K562 (cell line): ENCODE results near the gene ABHD8. TPM values are rescaled to one million over a fixed set of nuclear protein-coding genes. Genes with fewer than 3 reads are reported as not detected.

ENCODE experiments used
- ASH1L ChIP-seq: fragments of 450-650 bp; IDR thresholded peaks from 2 replicates; pipeline ENCODE4 v1.6.1; 2018; ENCODE audit warnings: borderline replicate concordance, mild to moderate bottlenecking, low read depth; ENCODE audit not compliant: partially characterized antibody
- BCL6 ChIP-seq: fragments of 250-450 bp; sonication (Bioruptor Pico); IDR thresholded peaks from 2 replicates; pipeline ENCODE4 v1.4.0; 2020
- CAMTA2 ChIP-seq: fragments of 250-450 bp; sonication (Bioruptor Pico); conservative IDR thresholded peaks from 2 replicates; pipeline ENCODE4 v1.5.1; 2022
- CHD4 ChIP-seq: fragments of 200-600 bp; sonication (generic); IDR thresholded peaks from 3 replicates; pipeline ENCODE4 v1.6.1; 2012; ENCODE audit warnings: low read depth, mild to moderate bottlenecking, mixed read lengths, low read length, inconsistent platforms; ENCODE audit not compliant: insufficient read depth, insufficient replicate concordance, poor library complexity, severe bottlenecking
- CREBBP ChIP-seq: IDR thresholded peaks from one replicate; pipeline ENCODE4 v1.6.1; 2012; ENCODE audit warnings: low read depth, mild to moderate bottlenecking, control low read depth, inconsistent platforms, low read length
- ELF2 ChIP-seq: fragments of 250-450 bp; sonication (Bioruptor Pico); IDR thresholded peaks from 2 replicates; pipeline ENCODE4 v1.5.0; 2021; ENCODE audit warnings: mild to moderate bottlenecking
- EWSR1 ChIP-seq: fragments of 450-650 bp; IDR thresholded peaks from 2 replicates; pipeline ENCODE4 v1.6.1; 2018; ENCODE audit warnings: borderline replicate concordance, mild to moderate bottlenecking, low read depth, moderate library complexity; ENCODE audit not compliant: partially characterized antibody
- FOXJ2 ChIP-seq: fragments of 200-800 bp; sonication (Bioruptor generic); IDR thresholded peaks from 2 replicates; pipeline ENCODE4 v1.6.1; 2016; ENCODE audit warnings: missing genetic modification characterization, missing compliant biosample characterization
- HDAC2 ChIP-seq: fragments of 450-650 bp; IDR thresholded peaks from 2 replicates; pipeline ENCODE4 v1.6.1; 2016; ENCODE audit warnings: mild to moderate bottlenecking
- MIER1 ChIP-seq: fragments of 450-650 bp; IDR thresholded peaks from 2 replicates; pipeline ENCODE4 v1.6.1; 2016; ENCODE audit warnings: antibody characterized with exemption, mild to moderate bottlenecking, low read depth
- MLX ChIP-seq, 2 experiments: fragments of 450-650 bp in 1 of 2; sonication (generic) in 1 of 2; formaldehyde crosslinking; conservative IDR thresholded peaks; 2 replicates each; pipeline versions ENCODE4 v1.4.0 to v1.8.1; 2020 to 2022; ENCODE audit warnings: mild to moderate bottlenecking in 1 of 2, missing genetic modification reagents in 1 of 2
- MTF1 ChIP-seq: fragments of 250-450 bp; sonication (Bioruptor Pico); IDR thresholded peaks from 2 replicates; pipeline ENCODE4 v1.9.0; 2021; ENCODE audit warnings: moderate library complexity, mild to moderate bottlenecking, inconsistent platforms, borderline replicate concordance
- NFE2 ChIP-seq: IDR thresholded peaks from 2 replicates; pipeline ENCODE4 v1.6.1; 2014; ENCODE audit warnings: antibody characterized with exemption, low read depth
- PHB ChIP-seq: fragments of 250-450 bp; sonication (Bioruptor Pico); IDR thresholded peaks from 2 replicates; pipeline ENCODE4 v1.5.0; 2021
- RBM25 ChIP-seq: fragments of 200-400 bp; formaldehyde crosslinking; IDR thresholded peaks from 2 replicates; pipeline ENCODE4 v1.6.1; 2018; ENCODE audit warnings: low read length, low read depth, moderate library complexity; ENCODE audit not compliant: severe bottlenecking
- SMAD1 ChIP-seq: fragments of 150-350 bp; IDR thresholded peaks from 2 replicates; pipeline ENCODE4 v1.6.1; 2014; ENCODE audit warnings: low read length, low read depth; ENCODE audit not compliant: partially characterized antibody
- SRSF1 ChIP-seq: fragments of 200-400 bp; formaldehyde crosslinking; IDR thresholded peaks from 2 replicates; pipeline ENCODE4 v1.6.1; 2017; ENCODE audit warnings: mild to moderate bottlenecking, low read depth, low read length, moderate library complexity
- TRIM25 ChIP-seq: fragments of 450-650 bp; IDR thresholded peaks from 2 replicates; pipeline ENCODE4 v1.7.0; 2016; ENCODE audit warnings: borderline replicate concordance
- ZEB2 ChIP-seq: fragments of 450-650 bp; IDR thresholded peaks from 2 replicates; pipeline ENCODE4 v1.6.1; 2016
- ZNF134 ChIP-seq: fragments of 250-450 bp; sonication (Bioruptor Pico); conservative IDR thresholded peaks from 2 replicates; pipeline ENCODE4 v1.4.0; 2020
- ZNF436 ChIP-seq: fragments of 250-450, 450-650 bp; sonication (Bioruptor Pico); formaldehyde crosslinking; IDR thresholded peaks from 2 replicates; pipeline ENCODE4 v1.7.0; 2020; ENCODE audit warnings: mild to moderate bottlenecking
- ZNF780A ChIP-seq: fragments of 250-450 bp; sonication (Bioruptor Pico); IDR thresholded peaks from 2 replicates; pipeline ENCODE4 v1.5.0; 2021; ENCODE audit warnings: mild to moderate bottlenecking
- ZZZ3 ChIP-seq: fragments of 450-650 bp; IDR thresholded peaks from 2 replicates; pipeline ENCODE4 v1.6.1; 2016; ENCODE audit warnings: antibody characterized with exemption, mild to moderate bottlenecking, moderate library complexity
- polyA plus RNA-seq, 8 experiments: library from polyadenylated mRNA; depleted of rRNA in 4 of 8; stranded (reverse) in 5 of 8; unstranded in 3 of 8; fragments of >200 nt; fragmentation: Nextera tagmentation in 2 of 8; fragmentation: Illumina TruSeq in 1 of 8; extraction: Ambion mirVana in 2 of 8; extraction: Trizol in 1 of 8; gene quantifications; 2 replicates each; pipeline versions ENCODE4 v1.2.1 to v1.2.3, GENCODE V29; 2011 to 2014; ENCODE audit warnings: inconsistent platforms in 1 of 8, missing spikeins in 1 of 8
- total RNA-seq, 7 experiments: library from RNA; depleted of rRNA in 6 of 7; stranded (reverse); fragments of >200 nt in 6 of 7; fragmentation: Illumina TruSeq in 2 of 7; extraction: Trizol in 2 of 7; gene quantifications; 2 replicates each; pipeline versions ENCODE4 v1.2.1 to v1.2.3, GENCODE V29; 2011 to 2021; ENCODE audit warnings: low replicate concordance in 1 of 7
- TF ChIP-seq, protein P1 (sequence below): fragments of 450-650 bp; IDR thresholded peaks from 2 replicates; pipeline ENCODE4 v1.6.1; 2016
- TF ChIP-seq, protein P2 (sequence below): IDR thresholded peaks from 2 replicates; pipeline ENCODE4 v1.6.1; 2016; ENCODE audit warnings: missing genetic modification characterization, missing compliant biosample characterization

ABHD8 gene
- total and polyA plus RNA-seq, 9 of the 15 experiments (the other 6 are each of a cell fraction or from before 2014, with no cell fraction given), result 0.04 to 6.6 (median 2.0) TPM; not detected in 1

GRCh38 chr19:17266975-17267788 lies 36.0 kb downstream of the ABHD8 start, which contains the start of gene BABAM1 (continued):
- TF ChIP-seq MLX (CRISPR knock-in tag; conservative IDR thresholded peaks at IDR 0.05), result no peak
- TF ChIP-seq ZZZ3, result no peak
- TF ChIP-seq EWSR1, result no peak
- TF ChIP-seq ASH1L, result peak; percentile 99
- no peak for TF ChIP-seq ZEB2
- TF ChIP-seq CAMTA2 (CRISPR knock-in tag), result no peak
- no peak for TF ChIP-seq MTF1
- TF ChIP-seq, protein P1, sequence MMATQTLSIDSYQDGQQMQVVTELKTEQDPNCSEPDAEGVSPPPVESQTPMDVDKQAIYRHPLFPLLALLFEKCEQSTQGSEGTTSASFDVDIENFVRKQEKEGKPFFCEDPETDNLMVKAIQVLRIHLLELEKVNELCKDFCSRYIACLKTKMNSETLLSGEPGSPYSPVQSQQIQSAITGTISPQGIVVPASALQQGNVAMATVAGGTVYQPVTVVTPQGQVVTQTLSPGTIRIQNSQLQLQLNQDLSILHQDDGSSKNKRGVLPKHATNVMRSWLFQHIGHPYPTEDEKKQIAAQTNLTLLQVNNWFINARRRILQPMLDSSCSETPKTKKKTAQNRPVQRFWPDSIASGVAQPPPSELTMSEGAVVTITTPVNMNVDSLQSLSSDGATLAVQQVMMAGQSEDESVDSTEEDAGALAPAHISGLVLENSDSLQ, result peak; percentile 78
- TF ChIP-seq PHB (CRISPR knock-in tag), result no peak
- TF ChIP-seq FOXJ2 (tag), result peak; percentile 94
- no peak for TF ChIP-seq TRIM25
- TF ChIP-seq SRSF1, result no peak
- peak; percentile 84 for TF ChIP-seq HDAC2
- TF ChIP-seq ZNF134 (CRISPR knock-in tag), result no peak
- no peak for TF ChIP-seq CHD4
- no peak for TF ChIP-seq ZNF780A (CRISPR knock-in tag)
- no peak for TF ChIP-seq CREBBP
- TF ChIP-seq ELF2 (CRISPR knock-in tag), result no peak
- TF ChIP-seq NFE2, result no peak
- no peak for TF ChIP-seq ZNF436
- peak; percentile 99 for TF ChIP-seq RBM25
- TF ChIP-seq, protein P2, sequence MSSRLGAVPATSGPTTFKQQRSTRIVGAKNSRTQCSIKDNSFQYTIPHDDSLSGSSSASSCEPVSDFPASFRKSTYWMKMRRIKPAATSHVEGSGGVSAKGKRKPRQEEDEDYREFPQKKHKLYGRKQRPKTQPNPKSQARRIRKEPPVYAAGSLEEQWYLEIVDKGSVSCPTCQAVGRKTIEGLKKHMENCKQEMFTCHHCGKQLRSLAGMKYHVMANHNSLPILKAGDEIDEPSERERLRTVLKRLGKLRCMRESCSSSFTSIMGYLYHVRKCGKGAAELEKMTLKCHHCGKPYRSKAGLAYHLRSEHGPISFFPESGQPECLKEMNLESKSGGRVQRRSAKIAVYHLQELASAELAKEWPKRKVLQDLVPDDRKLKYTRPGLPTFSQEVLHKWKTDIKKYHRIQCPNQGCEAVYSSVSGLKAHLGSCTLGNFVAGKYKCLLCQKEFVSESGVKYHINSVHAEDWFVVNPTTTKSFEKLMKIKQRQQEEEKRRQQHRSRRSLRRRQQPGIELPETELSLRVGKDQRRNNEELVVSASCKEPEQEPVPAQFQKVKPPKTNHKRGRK (tag), result no peak
- TF ChIP-seq BCL6, result 0 out of 2 replicates have a peak, but pooled peaks have one; percentile 11
- TF ChIP-seq MIER1, result no peak
- peak; percentile 65 for TF ChIP-seq SMAD1
